ENCODE data around the gene ATP6AP1.

Gene ATP6AP1

GRCh38 chrX:154408659-154409221, 19.7 kb upstream of the ATP6AP1 start:
- peak overlapping the region; percentile 56 for H3K4me3 ChIP-seq (ENCODE audit: low read depth, low read length)
- no peak for TF ChIP-seq CTCF (IDR thresholded peaks at IDR 0.05; ENCODE audit: insufficient read depth, low read length, missing control alignments)
- no peak for DNase-seq (ENCODE audit: low read depth, low spot score)
- CTCF ChIA-PET, result interaction anchor here (2.7 kb wide), 1 partner anchor 10 kb away, joined by 12 read pairs; the partner anchor contains the start of gene RPL10
- POLR2A ChIA-PET, result interaction anchor here (2.2 to 2.3 kb wide), 2 partner anchors 9 to 11 kb away, joined by 10 to 15 read pairs; partner anchors contain the start of gene RPL10

GRCh38 chrX:154409222-154409871, 19.1 kb upstream of the ATP6AP1 start, which contains the start of gene DNASE1L1:
Gene DNASE1L1, minus strand, starts transcription at chrX:154409254. Its CDS starts 3,686 bp downstream, at chrX:154405568.
- CTCF ChIA-PET, result interaction anchor here (0.9 to 2.7 kb wide), 4 partner anchors 10 to 127 kb away, joined by 3 to 12 read pairs (median 6); partner anchors contain the start of gene RPL10
- no peak for TF ChIP-seq CTCF (IDR thresholded peaks at IDR 0.05; ENCODE audit: insufficient read depth, low read length, missing control alignments)
- POLR2A ChIA-PET, result interaction anchor here (2.2 to 2.3 kb wide), 2 partner anchors 9 to 12 kb away, joined by 10 to 15 read pairs; partner anchors contain the start of gene RPL10
- no peak for DNase-seq (ENCODE audit: low read depth, low spot score)
- H3K4me3 ChIP-seq (ENCODE audit: low read depth, low read length), result peak within 1 kb of the TSS; percentile 56

GRCh38 chrX:154411981-154412340, 16.5 kb upstream of the ATP6AP1 start:
- H3K4me3 ChIP-seq (ENCODE audit: low read depth, low read length), result peak overlapping the region; percentile 64
- no peak for DNase-seq (ENCODE audit: low read depth, low spot score)
- CTCF ChIA-PET, result interaction anchor here (0.7 to 1.6 kb wide), 3 partner anchors 9 to 119 kb away, joined by 3 to 7 read pairs (median 4); no protein-coding TSS in a partner anchor
- POLR2A ChIA-PET, result interaction anchor here (1.0 to 1.2 kb wide), 3 partner anchors 11 to 14 kb away, joined by 3 to 5 read pairs (median 3); no protein-coding TSS in a partner anchor
- TF ChIP-seq CTCF (IDR thresholded peaks at IDR 0.05; ENCODE audit: insufficient read depth, low read length, missing control alignments), result no peak

- DNase-seq (ENCODE audit: low read depth, low spot score), result no peak
- POLR2A ChIA-PET, result interaction anchor here (1.0 to 1.2 kb wide), 3 partner anchors 12 to 15 kb away, joined by 3 to 5 read pairs (median 3); no protein-coding TSS in a partner anchor
- CTCF ChIA-PET, result interaction anchor here (1.2 to 1.6 kb wide), 2 partner anchors 115 to 119 kb away, joined by 4 to 7 read pairs; no protein-coding TSS in a partner anchor
- no peak for TF ChIP-seq CTCF (IDR thresholded peaks at IDR 0.05; ENCODE audit: insufficient read depth, low read length, missing control alignments)
- peak overlapping the region; percentile 64 for H3K4me3 ChIP-seq (ENCODE audit: low read depth, low read length)
Measured at GRCh38 chrX:154412468-154412867, 16.0 kb upstream of the ATP6AP1 start.

GRCh38 chrX:154413142-154413541, 15.3 kb upstream of the ATP6AP1 start:
- TF ChIP-seq CTCF (IDR thresholded peaks at IDR 0.05; ENCODE audit: insufficient read depth, low read length, missing control alignments), result no peak
- H3K4me3 ChIP-seq (ENCODE audit: low read depth, low read length), result no peak overlapping the region
- POLR2A ChIA-PET, result no interaction called here
- CTCF ChIA-PET, result no interaction called here
- no peak for DNase-seq (ENCODE audit: low read depth, low spot score)

GRCh38 chrX:154417157-154417556, 11.3 kb upstream of the ATP6AP1 start:
- no peak for DNase-seq (ENCODE audit: low read depth, low spot score)
- H3K4me3 ChIP-seq (ENCODE audit: low read depth, low read length), result no peak overlapping the region
- no peak for TF ChIP-seq CTCF (IDR thresholded peaks at IDR 0.05; ENCODE audit: insufficient read depth, low read length, missing control alignments)
- CTCF ChIA-PET, result no interaction called here
- POLR2A ChIA-PET, result no interaction called here
